H9 (cell line): ENCODE measurements around the gene KLHDC7A. TPM values are rescaled to one million over a fixed set of nuclear protein-coding genes. Genes with fewer than 3 reads are reported as not detected.

ENCODE experiments used
- DNase-seq: peaks from one replicate; pipeline ENCODE4 v3.0.0-alpha.2; 2017
- H2AFZ ChIP-seq: one replicate; pipeline ENCODE4 v1.6.1; 2013; ENCODE audit warnings: mild to moderate bottlenecking, low read length, control low read depth, moderate library complexity
- H2AK5ac ChIP-seq: 2 replicates; pipeline ENCODE4 v1.6.1; 2013; ENCODE audit warnings: low read length, control low read depth, mixed read lengths; ENCODE audit not compliant: insufficient read length
- H2BK120ac ChIP-seq: one replicate; pipeline ENCODE4 v1.6.1; 2013; ENCODE audit warnings: low read depth, mild to moderate bottlenecking, low read length, control low read depth, inconsistent platforms; ENCODE audit not compliant: poor library complexity, severe bottlenecking
- H2BK12ac ChIP-seq: 2 replicates; pipeline ENCODE4 v1.6.1; 2013; ENCODE audit warnings: low read length, control low read depth, mixed read lengths, low read depth; ENCODE audit not compliant: insufficient read length
- H2BK15ac ChIP-seq: 2 replicates; pipeline ENCODE4 v1.6.1; 2013; ENCODE audit warnings: low read depth, low read length, control low read depth
- H2BK20ac ChIP-seq: one replicate; pipeline ENCODE4 v1.6.1; 2013; ENCODE audit warnings: low read depth, mild to moderate bottlenecking, low read length, control low read depth, inconsistent platforms; ENCODE audit not compliant: poor library complexity, severe bottlenecking
- H2BK5ac ChIP-seq: 2 replicates; pipeline ENCODE4 v1.6.1; 2013; ENCODE audit warnings: low read length, control low read depth, mixed read lengths; ENCODE audit not compliant: insufficient read length
- H3K14ac ChIP-seq: 2 replicates; pipeline ENCODE4 v1.6.1; 2013; ENCODE audit warnings: low read length, control low read depth; ENCODE audit not compliant: insufficient read depth
- H3K18ac ChIP-seq: 2 replicates; pipeline ENCODE4 v1.6.1; 2013; ENCODE audit warnings: low read depth, mild to moderate bottlenecking, mixed read lengths, low read length, control low read depth; ENCODE audit not compliant: insufficient read length
- H3K23ac ChIP-seq: 2 replicates; pipeline ENCODE4 v1.6.1; 2013; ENCODE audit warnings: low read length, control low read depth, mixed read lengths, low read depth; ENCODE audit not compliant: insufficient read length
- H3K23me2 ChIP-seq: 2 replicates; pipeline ENCODE4 v1.6.1; 2013; ENCODE audit warnings: low read depth, mild to moderate bottlenecking, mixed read lengths, low read length, control low read depth; ENCODE audit not compliant: insufficient read length, poor library complexity, severe bottlenecking
- H3K27ac ChIP-seq: 2 replicates; pipeline ENCODE4 v1.5.1; 2013; ENCODE audit warnings: low read length, control low read depth, mixed read lengths, low read depth; ENCODE audit not compliant: insufficient read length
- H3K27me3 ChIP-seq: 2 replicates; pipeline ENCODE4 v1.6.1; 2013; ENCODE audit warnings: low read length, control low read depth, inconsistent platforms; ENCODE audit not compliant: insufficient read depth
- H3K4ac ChIP-seq: 2 replicates; pipeline ENCODE4 v1.6.1; 2013; ENCODE audit warnings: low read depth, mild to moderate bottlenecking, control low read depth, inconsistent platforms, low read length, moderate library complexity
- H3K4me1 ChIP-seq: 2 replicates; pipeline ENCODE4 v1.6.1; 2013; ENCODE audit warnings: low read length, control low read depth, inconsistent platforms; ENCODE audit not compliant: insufficient read depth
- H3K4me2 ChIP-seq: 2 replicates; pipeline ENCODE4 v1.6.1; 2013; ENCODE audit warnings: low read length, control low read depth, mixed read lengths; ENCODE audit not compliant: insufficient read length, insufficient read depth
- H3K56ac ChIP-seq: 2 replicates; pipeline ENCODE4 v1.6.1; 2013; ENCODE audit warnings: low read depth, mild to moderate bottlenecking, mixed read lengths, low read length, control low read depth; ENCODE audit not compliant: insufficient read length
- H3K79me1 ChIP-seq: 2 replicates; pipeline ENCODE4 v1.6.1; 2013; ENCODE audit warnings: low read depth, mild to moderate bottlenecking, moderate library complexity, low read length, control low read depth, inconsistent platforms; ENCODE audit not compliant: insufficient read depth, poor library complexity, severe bottlenecking
- H3K79me2 ChIP-seq: 2 replicates; pipeline ENCODE4 v1.6.1; 2013; ENCODE audit warnings: low read length, control low read depth, inconsistent platforms; ENCODE audit not compliant: insufficient read depth
- H3K9ac ChIP-seq: 2 replicates; pipeline ENCODE4 v1.6.1; 2013; ENCODE audit warnings: low read length, control low read depth, mixed read lengths; ENCODE audit not compliant: insufficient read length; ENCODE audit errors: extremely low read depth
- H3K9me3 ChIP-seq: one replicate; pipeline ENCODE4 v1.6.1; 2013; ENCODE audit warnings: low read depth, low read length, inconsistent platforms; ENCODE audit not compliant: control insufficient read depth
- H3T11ph ChIP-seq: one replicate; pipeline ENCODE4 v1.6.1; 2013; ENCODE audit warnings: mild to moderate bottlenecking, low read length, control low read depth, inconsistent platforms
- H4K20me1 ChIP-seq: one replicate; pipeline ENCODE4 v1.6.1; 2013; ENCODE audit not compliant: control insufficient read depth, insufficient read length, insufficient read depth
- H4K5ac ChIP-seq: 2 replicates; pipeline ENCODE4 v1.6.1; 2013; ENCODE audit warnings: low read depth, mild to moderate bottlenecking, mixed read lengths, low read length, control low read depth; ENCODE audit not compliant: insufficient read length
- H4K8ac ChIP-seq: replicated peaks from 2 replicates; pipeline ENCODE4 v1.6.1; 2013; ENCODE audit warnings: low read length, control low read depth, mixed read lengths, low read depth; ENCODE audit not compliant: insufficient read length
- H4K91ac ChIP-seq: 2 replicates; pipeline ENCODE4 v1.6.1; 2013; ENCODE audit warnings: low read depth, mild to moderate bottlenecking, moderate library complexity, mixed read lengths, low read length, control low read depth; ENCODE audit not compliant: insufficient read length
- H3K27ac Mint-ChIP-seq, 3 experiments: 2 replicates in 2 of 3; 3 replicates in 1 of 3; pipeline ENCODE4 v1.8.0; 2020 to 2021; ENCODE audit warnings: mixed read lengths in 3 of 3, mild to moderate bottlenecking in 1 of 3, moderate library complexity in 1 of 3
- H3K27me3 Mint-ChIP-seq: 2 replicates; pipeline ENCODE4 v1.8.0; 2021; ENCODE audit warnings: low read depth, mild to moderate bottlenecking, moderate library complexity, mixed read lengths
- H3K36me3 Mint-ChIP-seq, 3 experiments: 2 replicates in 2 of 3; 3 replicates in 1 of 3; pipeline ENCODE4 v1.8.0; 2020 to 2021; ENCODE audit warnings: low read depth in 3 of 3, mixed read lengths in 3 of 3; ENCODE audit not compliant: insufficient read depth in 1 of 3
- H3K4me1 Mint-ChIP-seq, 2 experiments: 2 replicates each; pipeline ENCODE4 v1.8.0; 2020; ENCODE audit warnings: mixed read lengths in 2 of 2
- H3K4me3 Mint-ChIP-seq, 2 experiments: 2 replicates in 1 of 2; 3 replicates in 1 of 2; pipeline ENCODE4 v1.8.0; 2020 to 2021; ENCODE audit warnings: mild to moderate bottlenecking in 2 of 2, mixed read lengths in 2 of 2, moderate library complexity in 1 of 2
- H3K9me3 Mint-ChIP-seq, 2 experiments: 2 replicates in 1 of 2; 3 replicates in 1 of 2; pipeline ENCODE4 v1.8.0; 2020; ENCODE audit warnings: mild to moderate bottlenecking in 2 of 2, mixed read lengths in 2 of 2, moderate library complexity in 1 of 2
- CTCF ChIP-seq: fragments of 200-600 bp; sonication (generic); conservative IDR thresholded peaks from 3 replicates; pipeline ENCODE4 v1.8.0; 2021; ENCODE audit warnings: antibody characterized with exemption, mild to moderate bottlenecking
- WGBS: extraction: QIAGEN DNeasy Blood & Tissue Kit; methylation state at CpG from one replicate; pipeline ENCODE4 v1.1.7; 2013; ENCODE audit warnings: missing lambda C conversion rate, low lambda C conversion rate, mixed read lengths; ENCODE audit not compliant: insufficient read length; ENCODE audit errors: extremely low coverage; 5-methylcytosine and 5-hydroxymethylcytosine counted together
- total RNA-seq: library from RNA; stranded (reverse); gene quantifications from 2 replicates; pipeline ENCODE4 v1.2.1, GENCODE V29; 2021

KLHDC7A gene
- total RNA-seq, 1 experiment from 2014 or later: 11.4 TPM

GRCh38 chr1:18484276-18484675 lies 3.5 kb downstream of the KLHDC7A start:
- DNase-seq: no peak
- Histone ChIP-seq H3K4me1 (peaks cover 15% of the 10 kb centered on the region; the same call in 1 of the 2 replicates), H2BK12ac (no peak overlapping the region), H2BK15ac (no peak overlapping the region), H3K56ac (no peak overlapping the region), H3K9ac (no peak overlapping the region), H3K79me2 (no peaks in the 10 kb centered on the region; the same call in 1 of the 2 replicates), H3K9me3 (no peaks in the 10 kb centered on the region), H4K20me1 (no peaks in the 10 kb centered on the region), H4K91ac (no peak overlapping the region), H3K4me2 (no peak overlapping the region), H2AFZ (no peak overlapping the region), H3K18ac (no peak overlapping the region), H4K5ac (no peak overlapping the region), H4K8ac (no peak overlapping the region), H3K79me1 (no peaks in the 10 kb centered on the region), H3K27ac (no peak overlapping the region), H3K4ac (no peak overlapping the region), H3K23ac (no peak overlapping the region), H3K27me3 (no peaks in the 10 kb centered on the region; the same call in 1 of the 2 replicates), H2BK5ac (no peak overlapping the region), H2AK5ac (no peak overlapping the region), H2BK120ac (no peak overlapping the region), H3T11ph (no peak overlapping the region), H2BK20ac (no peak overlapping the region), H3K14ac (no peak overlapping the region), H3K23me2 (no peaks in the 10 kb centered on the region)
- no CpG with 5 or more reads among the region's 3 CpGs for WGBS
- Mint-ChIP-seq H3K9me3 (peaks cover 0 to 10% of the 10 kb centered on the region in 2 experiments; a peak in 3 of 5 replicates), H3K27ac (peak overlapping the region in 1 of 3 experiments; percentile 49; a peak in 1 of 7 replicates), H3K4me3 (no peak overlapping the region), H3K27me3 (no peaks in the 10 kb centered on the region), H3K36me3 (peaks cover 23 to 27% (median 25%) of the 10 kb centered on the region in 3 experiments), H3K4me1 (peaks cover 44 to 53% of the 10 kb centered on the region in 2 experiments)
- no peak for TF ChIP-seq CTCF
